GM18858 (cell line): ENCODE data around the gene ARFGEF3.
"Not testable (repeated sequence)": the region's sequence is repeated elsewhere in the genome, so short reads cannot be mapped to it uniquely, and the experiment has no call there.

Experiments
- ATAC-seq: cut with Tn5 transposase; IDR thresholded peaks from one replicate; pipeline ENCODE4 v1.9.1; 2021; ENCODE audit not compliant: unreplicated experiment

Gene ARFGEF3

GRCh38 chr6:138341176-138341575 lies 179.4 kb downstream of the ARFGEF3 start:
- ATAC-seq, result no peak

- no peak for ATAC-seq
Measured at GRCh38 chr6:138343112-138343511, 181.4 kb downstream of the ARFGEF3 start.

GRCh38 chr6:138345565-138346285 lies 184.0 kb downstream of the ARFGEF3 start:
- ATAC-seq, result no peak

- no peak for ATAC-seq
Measured at GRCh38 chr6:138346302-138347195, 184.8 kb downstream of the ARFGEF3 start.

GRCh38 chr6:138347864-138348263 lies 186.1 kb downstream of the ARFGEF3 start:
- no peak for ATAC-seq

GRCh38 chr6:138349891-138350290 lies 188.2 kb downstream of the ARFGEF3 start:
- ATAC-seq, result no peak

GRCh38 chr6:138357928-138358327 lies 196.2 kb downstream of the ARFGEF3 start:
- no peak for ATAC-seq

- ATAC-seq, result not testable (repeated sequence)
Measured at GRCh38 chr6:138368684-138369083, 206.9 kb downstream of the ARFGEF3 start.

GRCh38 chr6:138370631-138371451 lies 209.1 kb downstream of the ARFGEF3 start:
- no peak for ATAC-seq

GRCh38 chr6:138371452-138371711 lies 209.6 kb downstream of the ARFGEF3 start:
- ATAC-seq, result no peak

- ATAC-seq, result no peak
Measured at GRCh38 chr6:138371720-138372119, 210.0 kb downstream of the ARFGEF3 start.

- ATAC-seq, result no peak
Measured at GRCh38 chr6:138372711-138373463, 211.1 kb downstream of the ARFGEF3 start.

GRCh38 chr6:138374230-138374629 lies 212.5 kb downstream of the ARFGEF3 start:
- ATAC-seq, result no peak

GRCh38 chr6:138374815-138375214 lies 213.1 kb downstream of the ARFGEF3 start:
- no peak for ATAC-seq

- no peak for ATAC-seq
Measured at GRCh38 chr6:138377042-138377441, 215.3 kb downstream of the ARFGEF3 start.

GRCh38 chr6:138377844-138378243 lies 216.1 kb downstream of the ARFGEF3 start, which contains the start of gene SMIM28:
SMIM28 (plus strand) TSS chr6:138377905; CDS start chr6:138378073, 168 bp downstream.
- no peak for ATAC-seq

GRCh38 chr6:138378463-138378862 lies 216.7 kb downstream of the ARFGEF3 start:
- ATAC-seq, result no peak

GRCh38 chr6:138382498-138383265 lies 220.9 kb downstream of the ARFGEF3 start:
- no peak for ATAC-seq

- no peak for ATAC-seq
Measured at GRCh38 chr6:138383776-138384175, 222.0 kb downstream of the ARFGEF3 start.

- ATAC-seq, result no peak
Measured at GRCh38 chr6:138386897-138387296, 225.2 kb downstream of the ARFGEF3 start.
